ENCODE data around the gene SPATS2L.

GRCh38 chr2:200308546-200309295 is 2.2 kb downstream of the SPATS2L start:
- peak; percentile 28; the same call in 1 of the 2 replicates for TF ChIP-seq CTCF (conservative IDR thresholded peaks at IDR 0.05; ENCODE audit: low read length)
- no peak for TF ChIP-seq EZH2phosphoT487 (IDR thresholded peaks at IDR 0.05; ENCODE audit: borderline replicate concordance)

Measured in Loucy (cell line).